Measurements from ENCODE around the gene TRANK1. TPM values are rescaled to one million over a fixed set of nuclear protein-coding genes. Genes with fewer than 3 reads are reported as not detected.

Gene TRANK1
- polyA plus RNA-seq, 1 donor (not counting 4 experiments of a cell fraction or from before 2014, with no cell fraction given): 3.2 TPM

DNA sequence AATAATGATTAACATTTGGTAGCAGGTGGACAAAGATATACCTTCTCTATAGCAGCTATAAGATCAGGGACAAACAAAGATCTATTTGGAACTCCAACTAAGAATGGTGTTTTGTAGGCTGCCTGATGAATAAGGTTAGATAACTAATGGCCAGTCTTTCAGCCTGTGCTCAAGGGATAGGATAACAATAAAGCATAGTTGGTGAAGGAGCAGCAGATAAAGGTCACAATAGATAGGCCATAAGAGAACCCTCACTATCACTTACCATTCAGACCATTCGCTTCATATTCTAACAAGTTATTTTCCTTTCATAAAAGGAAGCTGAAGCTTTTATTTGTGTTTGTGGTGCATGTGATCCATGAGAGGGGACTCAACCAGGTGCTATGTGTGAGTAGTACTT is 28.3 kb upstream of the TRANK1 start:
- Histone ChIP-seq H3K9ac (ENCODE audit: control insufficient read depth, extremely low read depth, insufficient read depth, low read length) (no peak overlapping the region), H3K27me3 (ENCODE audit: control insufficient read depth, extremely low read depth, insufficient read depth, low read length) (no peaks in the 10 kb centered on the region), H3K4me1 (ENCODE audit: control insufficient read depth, extremely low read depth, insufficient read depth, low read length) (peaks cover 13% of the 10 kb centered on the region), H3K79me2 (ENCODE audit: control insufficient read depth, insufficient read depth, low read length) (no peaks in the 10 kb centered on the region), H2AFZ (ENCODE audit: control insufficient read depth, low read length) (no peak overlapping the region), H3K36me3 (ENCODE audit: control insufficient read depth in 2 of 2, extremely low read depth in 1 of 2, insufficient read depth in 2 of 2, low read length in 2 of 2) (no peaks in the 10 kb centered on the region), H3K4me2 (ENCODE audit: control insufficient read depth, extremely low read depth, insufficient read depth, low read depth, low read length) (no peak overlapping the region), H3K9me3 (ENCODE audit: control insufficient read depth, low read depth, low read length) (no peaks in the 10 kb centered on the region), H3K27ac (ENCODE audit: control insufficient read depth, insufficient read depth, low read length) (no peak overlapping the region), H3K4me3 (ENCODE audit: control insufficient read depth in 2 of 3, extremely low read depth in 1 of 3, insufficient read depth in 2 of 3, low read depth in 1 of 3, low read length in 3 of 3) (no peak overlapping the region), H4K20me1 (ENCODE audit: control insufficient read depth, extremely low read depth, insufficient read depth, low read length) (no peaks in the 10 kb centered on the region), H3K9me1 (ENCODE audit: control insufficient read depth, extremely low read depth, insufficient read depth, low read length) (no peaks in the 10 kb centered on the region)
- FAIRE-seq (no peak), DNase-seq (ENCODE audit: low read depth, low spot score) (no peak)
- TF ChIP-seq, protein P1, sequence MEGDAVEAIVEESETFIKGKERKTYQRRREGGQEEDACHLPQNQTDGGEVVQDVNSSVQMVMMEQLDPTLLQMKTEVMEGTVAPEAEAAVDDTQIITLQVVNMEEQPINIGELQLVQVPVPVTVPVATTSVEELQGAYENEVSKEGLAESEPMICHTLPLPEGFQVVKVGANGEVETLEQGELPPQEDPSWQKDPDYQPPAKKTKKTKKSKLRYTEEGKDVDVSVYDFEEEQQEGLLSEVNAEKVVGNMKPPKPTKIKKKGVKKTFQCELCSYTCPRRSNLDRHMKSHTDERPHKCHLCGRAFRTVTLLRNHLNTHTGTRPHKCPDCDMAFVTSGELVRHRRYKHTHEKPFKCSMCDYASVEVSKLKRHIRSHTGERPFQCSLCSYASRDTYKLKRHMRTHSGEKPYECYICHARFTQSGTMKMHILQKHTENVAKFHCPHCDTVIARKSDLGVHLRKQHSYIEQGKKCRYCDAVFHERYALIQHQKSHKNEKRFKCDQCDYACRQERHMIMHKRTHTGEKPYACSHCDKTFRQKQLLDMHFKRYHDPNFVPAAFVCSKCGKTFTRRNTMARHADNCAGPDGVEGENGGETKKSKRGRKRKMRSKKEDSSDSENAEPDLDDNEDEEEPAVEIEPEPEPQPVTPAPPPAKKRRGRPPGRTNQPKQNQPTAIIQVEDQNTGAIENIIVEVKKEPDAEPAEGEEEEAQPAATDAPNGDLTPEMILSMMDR (optimal IDR thresholded peaks at IDR 0.05 in 1 of 3, IDR thresholded peaks at IDR 0.05 in 1 of 3, conservative IDR thresholded peaks at IDR 0.05 in 1 of 3; ENCODE audit: extremely low read depth in 1 of 3, insufficient read depth in 2 of 3, low read length in 3 of 3): no peak
- TF ChIP-seq EZH2 (IDR thresholded peaks at IDR 0.05; ENCODE audit: low read length): no peak
- dilution Hi-C loops (cut with MboI; ENCODE audit: extremely low pct_ligation_motif_present, low sequenced_read_pairs): no loop called here

DNA sequence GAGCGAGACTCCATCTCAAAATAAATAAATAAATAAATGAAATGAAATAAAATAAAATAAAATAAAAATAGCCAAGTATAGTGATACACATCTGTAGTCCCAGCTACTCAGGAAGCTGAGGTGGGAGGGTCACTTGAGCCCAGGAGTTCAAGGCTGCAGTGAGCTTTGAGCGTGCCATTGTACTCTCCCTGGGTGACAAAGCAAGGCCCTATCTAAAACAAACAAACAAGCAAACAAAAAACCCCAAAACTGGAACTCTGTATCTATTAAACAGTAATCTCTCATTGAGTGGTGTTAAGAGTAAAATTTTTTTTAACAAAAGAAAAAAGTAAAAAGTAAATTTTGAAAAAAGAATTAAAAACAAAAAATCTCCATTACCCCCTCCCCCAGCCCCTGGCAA is 27.3 kb upstream of the TRANK1 start:
- Histone ChIP-seq H3K9ac (ENCODE audit: control insufficient read depth, extremely low read depth, insufficient read depth, low read length) (no peak overlapping the region), H4K20me1 (ENCODE audit: control insufficient read depth, extremely low read depth, insufficient read depth, low read length) (no peaks in the 10 kb centered on the region), H3K4me3 (ENCODE audit: control insufficient read depth in 2 of 3, extremely low read depth in 1 of 3, insufficient read depth in 2 of 3, low read depth in 1 of 3, low read length in 3 of 3) (no peak overlapping the region), H3K9me3 (ENCODE audit: control insufficient read depth, low read depth, low read length) (no peaks in the 10 kb centered on the region), H3K4me1 (ENCODE audit: control insufficient read depth, extremely low read depth, insufficient read depth, low read length) (peaks cover 13% of the 10 kb centered on the region), H3K4me2 (ENCODE audit: control insufficient read depth, extremely low read depth, insufficient read depth, low read depth, low read length) (no peak overlapping the region), H3K27me3 (ENCODE audit: control insufficient read depth, extremely low read depth, insufficient read depth, low read length) (no peaks in the 10 kb centered on the region), H2AFZ (ENCODE audit: control insufficient read depth, low read length) (no peak overlapping the region), H3K9me1 (ENCODE audit: control insufficient read depth, extremely low read depth, insufficient read depth, low read length) (no peaks in the 10 kb centered on the region), H3K79me2 (ENCODE audit: control insufficient read depth, insufficient read depth, low read length) (no peaks in the 10 kb centered on the region), H3K27ac (ENCODE audit: control insufficient read depth, insufficient read depth, low read length) (no peak overlapping the region), H3K36me3 (ENCODE audit: control insufficient read depth in 2 of 2, extremely low read depth in 1 of 2, insufficient read depth in 2 of 2, low read length in 2 of 2) (no peaks in the 10 kb centered on the region)
- dilution Hi-C loops (cut with MboI; ENCODE audit: extremely low pct_ligation_motif_present, low sequenced_read_pairs): no loop called here
- FAIRE-seq: no peak
- no peak for DNase-seq (ENCODE audit: low read depth, low spot score)
- no peak for TF ChIP-seq EZH2 (IDR thresholded peaks at IDR 0.05; ENCODE audit: low read length)
- TF ChIP-seq, protein P1 (optimal IDR thresholded peaks at IDR 0.05 in 1 of 3, IDR thresholded peaks at IDR 0.05 in 1 of 3, conservative IDR thresholded peaks at IDR 0.05 in 1 of 3; ENCODE audit: extremely low read depth in 1 of 3, insufficient read depth in 2 of 3, low read length in 3 of 3): no peak

Measured in keratinocyte (primary cell).